ENCODE results near the gene ZNF491.
A peak's percentile ranks its signal among the peaks of the same experiment; 100 is the strongest.
"Not testable (repeated sequence)": the region's sequence is repeated elsewhere in the genome, so short reads cannot be mapped to it uniquely, and the experiment has no call there.

ZNF491 gene

GRCh38 chr19:11798391-11799330 is at the start of gene ZNF491:
Gene ZNF491 (plus strand): TSS chr19:11798523. CDS start chr19:11805954, 7,431 bp downstream.
- peak; percentile 69 to 79 (median 70) for DNase-seq (ENCODE audit: low read depth in 3 of 3)

- no peak for DNase-seq (ENCODE audit: low read depth in 3 of 3)
Observed at GRCh38 chr19:11749751-11750150, 48.6 kb upstream of the ZNF491 start.

GRCh38 chr19:11752244-11752736 is 46.0 kb upstream of the ZNF491 start:
- DNase-seq (ENCODE audit: low read depth in 3 of 3), result no peak

GRCh38 chr19:11754663-11755062 is 43.7 kb upstream of the ZNF491 start:
- no peak for DNase-seq (ENCODE audit: low read depth in 3 of 3)

GRCh38 chr19:11756965-11757364 is 41.4 kb upstream of the ZNF491 start:
- no peak for DNase-seq (ENCODE audit: low read depth in 3 of 3)

- no peak for DNase-seq (ENCODE audit: low read depth in 3 of 3)
Observed at GRCh38 chr19:11759805-11760204, 38.5 kb upstream of the ZNF491 start.

- DNase-seq (ENCODE audit: low read depth in 3 of 3), result no peak
Observed at GRCh38 chr19:11763117-11763516, 35.2 kb upstream of the ZNF491 start.

- DNase-seq (ENCODE audit: low read depth in 3 of 3), result no peak
Observed at GRCh38 chr19:11763611-11764010, 34.7 kb upstream of the ZNF491 start.

GRCh38 chr19:11766597-11767591 is 31.4 kb upstream of the ZNF491 start, which contains the start of gene ZNF441:
Gene ZNF441 (plus strand): TSS chr19:11767000. CDS start chr19:11767194, 194 bp downstream.
- DNase-seq (ENCODE audit: low read depth in 3 of 3), result peak; percentile 82 to 95 (median 86)

GRCh38 chr19:11767633-11768133 is 30.6 kb upstream of the ZNF491 start:
- no peak for DNase-seq (ENCODE audit: low read depth in 3 of 3)

GRCh38 chr19:11769995-11770394 is 28.3 kb upstream of the ZNF491 start:
- no peak for DNase-seq (ENCODE audit: low read depth in 3 of 3)

- not testable (repeated sequence) for DNase-seq (ENCODE audit: low read depth in 3 of 3)
Observed at GRCh38 chr19:11771520-11771919, 26.8 kb upstream of the ZNF491 start.

- not testable (repeated sequence) for DNase-seq (ENCODE audit: low read depth in 3 of 3)
Observed at GRCh38 chr19:11776669-11777068, 21.7 kb upstream of the ZNF491 start.

- DNase-seq (ENCODE audit: low read depth in 3 of 3), result no peak
Observed at GRCh38 chr19:11780431-11781020, 17.8 kb upstream of the ZNF491 start.

GRCh38 chr19:11781295-11782057 is 16.8 kb upstream of the ZNF491 start:
- DNase-seq (ENCODE audit: low read depth in 3 of 3), result no peak

- DNase-seq (ENCODE audit: low read depth in 3 of 3), result no peak
Observed at GRCh38 chr19:11783767-11784166, 14.6 kb upstream of the ZNF491 start.

- DNase-seq (ENCODE audit: low read depth in 3 of 3), result no peak
Observed at GRCh38 chr19:11784356-11784755, 14.0 kb upstream of the ZNF491 start.

GRCh38 chr19:11787536-11787935 is 10.8 kb upstream of the ZNF491 start:
- DNase-seq (ENCODE audit: low read depth in 3 of 3), result no peak

- no peak for DNase-seq (ENCODE audit: low read depth in 3 of 3)
Observed at GRCh38 chr19:11792942-11793341, 5.4 kb upstream of the ZNF491 start.

- peak; percentile 36 to 64 (median 47) for DNase-seq (ENCODE audit: low read depth in 3 of 3)
Observed at GRCh38 chr19:11797491-11797890, 832 bp upstream of the ZNF491 start.
